ENCODE measurements around the gene GAB3. TPM values are rescaled to one million over a fixed set of nuclear protein-coding genes. Genes with fewer than 3 reads are reported as not detected.

Gene GAB3
- polyA plus RNA-seq, 1 donor from 2014 or later: not detected

GRCh38 chrX:154731881-154732280, 19.0 kb downstream of the GAB3 start:
- TF ChIP-seq SMC3 (conservative IDR thresholded peaks at IDR 0.05; ENCODE audit: poor library complexity) (no peak), REST (IDR thresholded peaks at IDR 0.05; ENCODE audit: borderline replicate concordance) (no peak), MXI1 (conservative IDR thresholded peaks at IDR 0.05; ENCODE audit: poor library complexity, severe bottlenecking) (no peak), POLR2AphosphoS5 (IDR thresholded peaks at IDR 0.05) (no peak), EP300 (conservative IDR thresholded peaks at IDR 0.05; ENCODE audit: poor library complexity, severe bottlenecking) (no peak), RAD21 (conservative IDR thresholded peaks at IDR 0.05) (no peak)
- Histone ChIP-seq H3K79me2 (replicated peaks; ENCODE audit: insufficient read depth, low read length) (no peaks in the 10 kb centered on the region), H3K4me3 (ENCODE audit: low read length) (no peak overlapping the region), H3K27ac (ENCODE audit: low read length) (no peak overlapping the region), H3K9ac (ENCODE audit: low read length) (no peak overlapping the region), H3K27me3 (ENCODE audit: insufficient read depth, low read depth, low read length) (no peaks in the 10 kb centered on the region), H3F3A (ENCODE audit: insufficient read depth, low read length, poor library complexity, severe bottlenecking) (no peaks in the 10 kb centered on the region), H3K36me3 (ENCODE audit: insufficient read depth, low read length) (no peaks in the 10 kb centered on the region), H3K4me2 (ENCODE audit: low read length) (no peak overlapping the region), H3K9me3 (ENCODE audit: low read length) (no peaks in the 10 kb centered on the region), H3K9me2 (ENCODE audit: insufficient read depth, low read length) (no peaks in the 10 kb centered on the region), H4K20me1 (ENCODE audit: insufficient read depth) (no peaks in the 10 kb centered on the region), H2AFZ (ENCODE audit: low read depth, low read length) (no peak overlapping the region)

- no peak for TF ChIP-seq EZH2 (IDR thresholded peaks at IDR 0.05; ENCODE audit: borderline replicate concordance, insufficient read depth, low read length, poor library complexity, severe bottlenecking)
- Histone ChIP-seq H4K20me1 (ENCODE audit: insufficient read depth) (no peaks in the 10 kb centered on the region), H3K27ac (ENCODE audit: low read length) (no peak overlapping the region), H3K4me3 (ENCODE audit: low read length) (no peak overlapping the region), H3K4me2 (ENCODE audit: low read length) (no peak overlapping the region), H3K27me3 (ENCODE audit: insufficient read depth, low read depth, low read length) (no peaks in the 10 kb centered on the region), H2AFZ (ENCODE audit: low read depth, low read length) (no peak overlapping the region), H3K9me3 (ENCODE audit: low read length) (no peaks in the 10 kb centered on the region), H3K36me3 (ENCODE audit: insufficient read depth, low read length) (no peaks in the 10 kb centered on the region), H3F3A (ENCODE audit: insufficient read depth, low read length, poor library complexity, severe bottlenecking) (no peaks in the 10 kb centered on the region), H3K9ac (ENCODE audit: low read length) (no peak overlapping the region), H3K9me2 (ENCODE audit: insufficient read depth, low read length) (no peaks in the 10 kb centered on the region), H3K79me2 (replicated peaks; ENCODE audit: insufficient read depth, low read length) (no peaks in the 10 kb centered on the region)
Measured at GRCh38 chrX:154731184-154731583, 19.7 kb downstream of the GAB3 start.

- Histone ChIP-seq H3K9me2 (ENCODE audit: insufficient read depth, low read length) (no peaks in the 10 kb centered on the region), H3K79me2 (replicated peaks; ENCODE audit: insufficient read depth, low read length) (no peaks in the 10 kb centered on the region), H3K27ac (ENCODE audit: low read length) (no peak overlapping the region), H3K27me3 (ENCODE audit: insufficient read depth, low read depth, low read length) (no peaks in the 10 kb centered on the region), H3K9me3 (ENCODE audit: low read length) (no peaks in the 10 kb centered on the region), H3K36me3 (ENCODE audit: insufficient read depth, low read length) (no peaks in the 10 kb centered on the region), H4K20me1 (ENCODE audit: insufficient read depth) (no peaks in the 10 kb centered on the region), H3K4me2 (ENCODE audit: low read length) (no peak overlapping the region), H2AFZ (ENCODE audit: low read depth, low read length) (no peak overlapping the region), H3K9ac (ENCODE audit: low read length) (no peak overlapping the region), H3K4me3 (ENCODE audit: low read length) (no peak overlapping the region), H3F3A (ENCODE audit: insufficient read depth, low read length, poor library complexity, severe bottlenecking) (no peaks in the 10 kb centered on the region)
- no peak for TF ChIP-seq CTCF (IDR thresholded peaks at IDR 0.05; ENCODE audit: poor library complexity, severe bottlenecking)
- no peak for TF ChIP-seq EP300 (conservative IDR thresholded peaks at IDR 0.05; ENCODE audit: poor library complexity, severe bottlenecking)
- TF ChIP-seq POLR2AphosphoS5 (IDR thresholded peaks at IDR 0.05): no peak
- TF ChIP-seq MXI1 (conservative IDR thresholded peaks at IDR 0.05; ENCODE audit: poor library complexity, severe bottlenecking): no peak
- no peak for TF ChIP-seq TAF1 (IDR thresholded peaks at IDR 0.05; ENCODE audit: low read depth)
- no peak for TF ChIP-seq RAD21 (conservative IDR thresholded peaks at IDR 0.05)
- no peak for TF ChIP-seq REST (IDR thresholded peaks at IDR 0.05; ENCODE audit: borderline replicate concordance)
Measured at GRCh38 chrX:154730253-154730891, 20.5 kb downstream of the GAB3 start.
